Stimulated activated CD4-positive, alpha-beta T cell treated with anti-CD3 and anti-CD28 coated beads, Interleukin-1b, Interleukin-23, amount 100 ng/mL, for 48 hours (primary cell): ENCODE results near the gene ANO3.
"Not testable (repeated sequence)": the region's sequence is repeated elsewhere in the genome, so short reads cannot be mapped to it uniquely, and the experiment has no call there.

Experiments used
- DNase-seq: peaks from one replicate; pipeline ENCODE4 v3.0.0-alpha.2; 2020

ANO3 gene

DNA sequence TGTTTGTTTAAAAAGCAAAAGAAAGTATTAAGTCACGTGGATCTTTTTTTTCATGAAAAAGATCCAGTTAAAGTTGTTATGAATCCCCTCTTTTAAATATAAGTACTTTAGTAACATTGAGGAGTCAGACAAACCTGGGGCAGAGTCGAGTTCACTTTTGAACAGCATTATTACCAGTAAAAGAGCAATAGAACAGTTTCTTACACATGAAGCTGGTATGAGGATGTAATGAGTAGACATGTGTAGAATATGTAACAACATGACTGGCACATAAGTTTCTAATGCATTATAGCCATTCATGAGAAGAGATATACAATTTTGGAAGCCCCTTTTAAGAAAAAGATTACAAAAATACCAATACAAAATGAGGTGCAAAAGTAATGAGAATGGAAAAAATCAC lies 247.8 kb downstream of the ANO3 start:
- no peak for DNase-seq

DNA sequence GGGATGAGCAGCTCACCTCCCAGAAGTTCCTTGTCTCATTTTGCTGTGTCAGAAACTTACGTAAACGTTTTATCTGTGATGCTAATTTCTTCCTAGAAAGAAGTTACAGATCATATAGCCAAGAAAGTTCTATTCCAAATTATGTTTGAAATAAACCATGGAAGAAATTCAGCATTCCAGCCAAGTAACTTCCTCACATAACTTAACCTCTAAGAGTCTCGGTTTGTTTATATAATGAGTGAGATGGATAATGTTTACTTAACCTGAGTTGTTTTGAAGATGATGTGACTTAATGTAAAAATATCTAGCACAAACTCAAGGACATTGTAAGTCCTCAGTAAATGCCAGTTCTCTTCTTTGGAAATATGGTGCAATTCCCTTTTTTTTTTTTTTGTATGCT lies 249.0 kb downstream of the ANO3 start:
- no peak for DNase-seq

DNA sequence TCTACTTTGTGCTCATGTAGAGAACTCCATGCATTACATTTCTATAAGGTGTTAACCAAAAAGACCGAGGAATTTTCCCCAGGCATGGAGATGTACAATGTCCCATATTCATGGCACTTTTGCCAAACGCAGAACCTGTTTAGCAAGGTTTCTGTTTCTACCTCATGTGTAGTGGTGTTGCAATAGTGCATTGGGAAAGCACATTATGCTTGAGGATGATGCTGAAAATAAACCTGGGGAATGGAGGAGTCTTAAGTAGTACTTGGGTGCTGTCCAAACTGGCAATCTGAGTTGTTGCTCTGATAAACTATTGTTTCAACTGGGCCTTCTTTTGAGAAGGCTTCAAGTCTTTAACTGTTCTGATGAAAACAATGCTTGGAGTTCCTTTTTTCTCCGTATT lies 251.6 kb downstream of the ANO3 start:
- no peak for DNase-seq

DNA sequence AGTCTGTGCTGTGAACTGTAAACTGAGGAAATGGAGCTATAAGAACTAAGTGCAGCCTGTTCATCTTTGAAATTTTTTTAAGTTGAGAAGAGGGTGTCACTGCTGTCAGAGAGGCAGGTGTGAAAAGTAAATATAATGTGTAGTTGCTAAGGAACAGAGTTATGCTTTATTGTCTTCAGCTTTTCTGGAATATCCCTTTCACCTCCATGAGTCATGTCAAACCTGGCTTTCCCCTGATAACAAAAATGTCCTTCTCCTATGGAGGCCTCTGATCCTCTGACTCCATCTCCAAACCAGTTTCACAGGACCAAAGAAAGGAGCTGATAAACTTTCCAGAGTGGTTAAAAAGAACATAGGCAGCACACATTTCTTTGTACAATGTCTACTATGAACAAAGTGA lies 252.9 kb downstream of the ANO3 start:
- DNase-seq = no peak

DNA sequence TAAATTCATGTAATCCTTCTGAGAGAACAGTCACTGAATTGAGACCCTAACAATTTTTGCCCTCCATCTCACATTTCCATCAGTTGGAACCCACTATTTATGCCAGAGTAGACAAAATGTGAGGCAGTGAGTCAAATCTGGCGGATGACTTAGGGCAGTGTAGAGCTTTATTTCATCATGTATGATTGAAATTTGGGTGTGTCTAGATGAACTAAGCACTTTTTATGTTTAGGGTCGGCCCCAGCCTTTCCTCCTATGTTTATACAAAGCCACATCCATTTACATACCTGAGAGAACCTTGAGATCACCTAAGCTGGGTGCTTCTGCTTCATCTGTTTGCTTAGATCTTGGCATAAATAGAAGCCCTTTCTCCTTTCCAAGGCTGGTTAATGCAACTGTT lies 255.1 kb downstream of the ANO3 start:
- DNase-seq = no peak

DNA sequence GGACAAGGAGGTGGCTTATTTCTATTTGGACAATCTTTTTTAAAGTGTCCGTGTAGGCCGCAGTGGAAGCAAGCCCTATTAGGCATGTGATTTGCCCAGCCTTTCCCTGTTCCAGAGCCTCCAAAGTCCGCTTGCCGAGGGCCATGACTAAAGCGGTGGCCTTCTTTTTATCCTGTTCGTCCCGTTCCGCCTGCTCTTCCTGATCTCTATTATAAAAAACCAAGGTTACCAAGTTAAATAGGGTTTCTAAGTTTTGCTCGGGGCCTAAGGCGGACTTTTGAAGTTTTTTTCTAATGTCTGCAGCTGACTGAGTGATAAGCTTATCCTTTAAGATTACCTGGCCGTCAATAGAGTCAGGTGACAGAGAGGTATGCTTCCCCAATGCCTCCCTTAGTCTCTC lies 261.8 kb downstream of the ANO3 start:
- DNase-seq = no peak

DNA sequence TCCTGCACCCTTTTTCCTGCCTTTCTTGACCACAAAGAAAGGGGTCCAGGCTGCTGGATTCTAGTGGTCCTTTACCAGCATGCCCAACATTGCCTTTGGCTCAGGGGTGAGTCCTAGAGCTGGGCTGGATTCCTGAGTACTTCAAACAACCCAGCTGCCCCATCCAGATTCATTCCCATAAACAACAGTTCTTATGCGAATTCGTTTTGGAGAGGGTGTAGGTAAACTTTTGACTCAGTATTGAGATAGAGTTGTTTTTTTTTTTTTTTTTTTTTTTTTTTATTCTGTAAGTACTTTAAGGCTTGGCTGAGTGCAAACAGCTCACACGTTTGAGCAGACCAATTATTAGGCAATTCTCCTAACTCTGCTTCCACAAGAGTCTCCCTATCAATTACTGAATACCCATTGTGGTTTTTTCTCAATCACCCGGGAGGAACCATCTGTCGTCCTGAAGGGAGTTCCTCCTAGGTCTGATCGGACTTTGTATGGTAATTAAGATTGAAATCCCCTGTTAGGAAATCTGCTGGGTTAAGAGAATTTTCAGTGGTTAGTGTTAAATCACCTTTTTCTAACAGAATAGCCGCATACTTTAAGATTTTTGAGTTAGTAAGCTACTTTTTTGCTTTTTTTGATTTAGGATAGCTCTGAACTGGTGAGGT lies 263.4 kb downstream of the ANO3 start:
- DNase-seq = not testable (repeated sequence)

DNA sequence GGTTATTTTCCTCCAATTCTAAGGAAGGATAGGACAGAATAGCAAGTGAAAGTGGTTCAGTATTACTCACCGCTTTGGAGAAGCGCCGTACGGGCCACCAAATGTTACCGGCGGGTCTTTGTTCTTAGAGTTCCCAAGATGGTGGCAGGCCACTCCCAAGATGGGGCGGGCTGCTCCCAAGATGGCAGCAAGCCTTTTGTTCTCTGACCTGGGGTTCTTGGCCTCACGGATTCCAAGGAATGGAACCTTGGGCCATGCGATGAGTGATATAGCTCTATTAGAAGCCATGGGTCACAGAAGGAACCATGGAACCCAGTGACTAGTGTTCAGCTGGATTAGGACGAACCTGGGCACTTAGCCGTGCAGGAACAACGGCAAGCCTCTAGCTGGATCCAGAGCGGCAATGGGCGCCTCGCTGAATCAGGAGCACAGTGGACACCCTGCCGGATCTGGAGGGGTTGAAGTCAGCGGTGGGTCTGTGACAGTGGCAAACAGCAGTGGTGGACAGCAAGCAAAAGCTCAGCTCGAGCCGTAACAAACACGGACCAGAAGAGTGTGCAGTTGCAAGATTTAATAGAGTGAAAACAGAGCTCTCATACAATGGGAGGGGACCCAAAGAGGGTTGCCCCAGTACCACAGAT lies 265.2 kb downstream of the ANO3 start:
- DNase-seq = not testable (repeated sequence)

DNA sequence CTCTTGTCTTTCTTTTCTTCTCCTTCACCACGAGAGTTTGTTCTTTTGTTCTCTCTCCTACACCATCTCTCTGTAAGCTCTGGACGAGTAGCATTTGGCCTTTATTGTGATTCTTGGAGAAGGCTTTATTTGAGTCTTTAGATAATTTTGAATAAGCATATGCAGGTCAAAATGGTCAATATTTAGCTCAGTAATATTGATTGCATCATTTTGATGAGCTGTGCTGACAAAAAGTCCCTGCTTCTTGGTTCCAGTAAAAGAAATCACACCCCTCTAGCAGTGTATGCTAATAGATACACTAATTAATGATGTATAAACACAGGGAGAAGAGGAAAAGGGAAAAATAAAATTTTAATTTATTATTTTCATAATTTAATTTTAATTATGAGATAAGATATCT lies 266.0 kb downstream of the ANO3 start:
- DNase-seq = no peak

DNA sequence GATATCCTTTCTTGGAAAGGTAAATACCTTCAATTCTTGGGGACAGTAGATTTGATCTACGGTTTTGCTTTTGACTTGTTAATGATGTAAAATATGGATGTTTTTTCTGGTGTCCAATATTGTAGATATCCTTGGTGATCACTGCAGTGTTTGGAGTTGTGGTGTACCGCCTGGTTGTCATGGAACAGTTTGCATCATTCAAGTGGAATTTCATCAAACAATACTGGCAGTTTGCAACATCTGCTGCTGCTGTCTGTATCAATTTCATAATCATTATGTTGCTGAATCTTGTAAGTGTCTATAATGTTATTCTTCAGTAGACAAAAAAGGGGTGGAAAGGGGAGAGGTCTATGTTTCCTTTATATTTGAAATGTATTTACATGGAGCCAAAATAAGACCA lies 267.5 kb downstream of the ANO3 start:
- DNase-seq = no peak

DNA sequence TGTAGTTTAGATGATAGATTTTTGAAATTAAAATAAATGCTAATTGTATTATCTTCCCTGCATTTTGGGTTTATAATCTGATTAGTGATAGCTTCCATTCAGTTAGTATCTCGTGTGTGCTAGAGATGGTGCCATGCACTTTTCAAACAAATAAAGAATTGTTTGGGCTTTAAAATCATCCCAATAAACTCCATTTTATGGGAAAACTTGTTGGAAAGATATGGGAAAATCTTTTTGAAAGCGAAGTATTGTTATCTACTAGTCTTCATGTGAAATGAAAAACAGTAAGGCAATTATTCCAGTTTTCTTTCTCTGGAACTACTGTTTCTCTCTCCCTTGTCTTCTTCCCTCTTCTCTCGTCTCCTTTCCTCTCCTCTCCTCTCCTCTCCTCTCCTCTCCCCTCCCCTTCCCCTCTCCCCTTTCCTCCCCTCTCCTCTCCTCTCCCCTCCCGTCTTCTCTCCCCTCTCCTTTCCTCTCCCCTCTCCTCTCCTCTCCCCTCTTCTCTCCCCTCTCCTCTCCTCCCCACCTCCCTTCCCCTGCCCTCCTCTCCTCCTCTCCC lies 268.0 kb downstream of the ANO3 start:
- no peak for DNase-seq

DNA sequence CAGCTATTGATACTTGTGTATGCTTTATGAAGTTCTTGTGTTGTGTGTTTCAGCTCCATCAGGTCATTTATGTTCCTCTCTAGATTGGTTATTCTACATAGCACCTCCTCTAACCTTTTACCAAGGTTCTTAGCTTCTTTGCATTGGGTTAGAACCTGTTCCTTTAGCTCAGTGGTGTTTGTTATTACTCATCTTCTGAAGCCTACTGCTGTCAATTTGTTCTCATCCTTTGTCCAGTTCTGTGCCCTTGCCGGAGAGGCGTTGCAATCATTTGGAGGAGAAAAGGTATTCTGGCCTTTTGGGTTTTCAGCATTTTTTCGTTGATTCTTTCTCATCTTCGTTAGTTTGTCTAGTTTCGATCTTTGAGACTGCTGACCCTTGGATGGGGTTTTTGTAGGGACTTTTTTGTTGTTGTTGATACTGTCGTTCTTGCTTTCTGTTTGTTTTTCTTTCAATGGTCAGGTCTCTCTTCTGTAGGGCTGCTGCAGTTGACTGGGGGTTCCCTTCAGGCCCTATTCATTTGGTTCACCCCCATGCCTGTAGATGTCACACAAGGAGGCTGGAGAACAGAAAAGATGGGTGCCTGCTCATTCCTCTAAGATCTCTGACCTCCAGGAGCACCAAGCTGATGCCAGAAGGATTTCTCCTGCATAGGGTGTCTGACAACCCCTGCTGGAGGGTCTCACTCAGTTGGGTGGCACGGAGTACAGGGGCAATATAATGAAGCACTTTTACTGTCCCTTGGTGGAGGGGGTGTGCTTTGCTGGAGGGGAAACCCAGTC lies 276.0 kb downstream of the ANO3 start:
- no peak for DNase-seq

DNA sequence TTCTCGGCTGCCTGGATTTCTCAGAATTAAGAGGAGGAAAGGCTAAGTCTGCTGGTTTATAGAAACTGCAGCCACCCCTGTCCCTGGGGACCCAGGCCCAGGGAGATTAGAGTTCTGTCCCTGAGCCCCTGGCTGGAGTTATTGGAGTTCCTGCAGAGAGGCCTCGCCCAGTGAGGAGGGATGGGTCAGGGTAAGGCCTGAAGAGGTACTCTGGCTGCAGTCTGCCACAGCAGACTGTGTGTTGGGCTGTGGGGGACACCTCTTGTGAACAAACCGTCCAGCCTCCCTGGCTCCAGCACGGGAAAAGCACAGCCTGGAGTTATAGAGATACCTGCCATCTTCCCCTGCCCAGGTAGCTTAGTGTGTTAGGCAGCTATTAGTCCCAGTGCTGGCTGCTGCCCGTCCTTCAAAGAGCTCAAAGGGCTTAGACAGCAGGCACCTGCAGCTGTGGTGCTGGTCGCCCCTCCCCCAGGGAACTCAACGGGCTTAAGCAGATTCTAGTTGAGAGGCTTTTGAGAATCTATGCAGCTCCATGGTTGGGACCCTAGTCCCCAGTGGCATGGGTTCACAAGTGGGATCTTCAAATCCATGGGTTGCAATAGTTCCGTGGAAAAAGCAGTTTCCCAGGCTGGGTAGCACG lies 276.7 kb downstream of the ANO3 start:
- DNase-seq = no peak

DNA sequence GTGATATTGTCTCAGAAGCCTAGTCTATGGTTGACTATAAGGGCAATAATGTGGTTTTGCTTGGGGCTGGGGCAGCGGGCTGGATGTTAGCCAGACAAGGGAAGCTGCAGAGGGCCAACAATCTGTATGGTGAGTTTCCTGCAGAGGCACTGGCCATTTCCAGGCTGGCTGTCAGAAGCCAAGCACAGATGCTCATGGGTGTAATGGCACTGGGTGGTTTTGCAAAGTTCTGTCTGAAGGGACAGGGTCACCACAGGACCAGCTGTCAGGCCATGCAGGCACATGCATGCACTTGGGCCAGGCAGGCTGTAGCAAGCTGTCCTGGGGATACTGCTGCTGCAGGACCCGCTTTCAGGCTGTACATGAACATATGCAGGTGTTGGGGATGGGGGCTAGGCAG lies 281.8 kb downstream of the ANO3 start:
- no peak for DNase-seq

DNA sequence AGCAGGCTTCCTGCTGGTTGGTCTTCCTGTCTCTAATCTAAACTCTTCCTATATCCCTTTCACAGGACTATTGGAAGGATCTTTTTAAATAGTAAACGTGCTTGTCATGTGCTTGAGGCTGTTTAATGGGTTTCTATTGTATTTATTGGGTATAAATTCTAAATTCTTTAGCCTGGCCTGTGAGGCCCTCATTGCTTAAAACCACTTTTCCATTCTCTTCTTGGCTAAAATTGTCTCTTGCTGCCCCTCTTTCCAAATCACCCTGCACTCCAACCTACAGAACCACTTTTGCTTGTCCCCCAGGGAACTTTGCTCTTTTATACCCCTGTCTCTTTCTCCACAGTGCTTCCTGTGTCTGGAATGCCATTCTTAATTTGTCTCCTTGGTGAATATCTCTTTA lies 286.5 kb downstream of the ANO3 start:
- DNase-seq = no peak

DNA sequence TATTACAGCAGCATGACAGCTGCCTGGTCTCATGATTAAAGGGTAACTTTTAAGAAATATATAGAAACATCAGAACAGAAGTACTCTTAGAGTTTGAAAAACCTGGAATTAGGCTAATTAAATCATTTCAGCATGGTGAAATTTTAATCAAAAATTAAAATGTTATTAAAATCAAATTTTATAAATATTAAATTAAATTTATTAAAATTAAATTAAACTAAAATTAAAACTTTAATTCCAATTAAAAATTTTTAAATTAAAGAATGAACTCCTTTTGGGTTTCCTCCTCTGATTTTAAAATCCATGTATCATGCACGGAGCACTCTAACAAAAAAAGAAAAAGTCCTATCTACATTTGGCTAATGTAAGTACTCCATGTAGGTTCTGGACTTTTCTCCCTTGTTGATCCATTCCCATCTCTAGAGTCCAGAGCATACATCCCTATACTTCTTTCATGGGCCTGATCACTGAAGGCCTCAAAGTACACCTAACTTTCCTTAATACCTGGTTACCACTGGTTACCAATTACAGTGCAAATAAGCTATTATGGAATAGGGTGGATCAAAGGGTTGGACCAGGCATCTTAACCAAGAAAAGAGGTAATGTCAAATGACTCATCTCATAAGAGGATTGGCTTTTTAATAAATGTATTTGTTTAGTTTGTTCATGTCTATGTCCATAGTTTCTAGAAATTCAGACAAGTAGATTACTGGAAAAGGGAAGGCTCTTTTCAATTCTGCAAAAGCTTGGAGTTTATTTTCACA lies 288.5 kb downstream of the ANO3 start:
- DNase-seq = no peak

DNA sequence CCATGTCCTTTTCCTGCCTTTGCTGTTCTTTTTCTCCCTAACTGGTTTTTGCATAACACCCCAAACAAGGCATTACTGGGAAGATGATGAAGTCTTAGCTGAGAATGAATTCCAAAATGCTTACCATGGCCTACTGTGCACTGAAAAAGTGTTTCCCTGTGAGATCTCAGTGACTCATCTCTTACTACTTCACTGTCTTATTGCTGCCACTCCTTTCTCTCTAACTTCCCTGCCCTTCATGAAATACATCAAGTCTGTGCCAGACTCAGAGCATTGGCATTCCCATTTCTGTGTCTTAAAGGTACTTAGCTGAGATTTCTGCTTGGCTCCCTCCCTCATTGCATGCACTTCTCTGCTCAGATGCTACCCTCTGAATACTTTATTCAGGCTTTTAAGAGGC lies 289.2 kb downstream of the ANO3 start:
- no peak for DNase-seq

DNA sequence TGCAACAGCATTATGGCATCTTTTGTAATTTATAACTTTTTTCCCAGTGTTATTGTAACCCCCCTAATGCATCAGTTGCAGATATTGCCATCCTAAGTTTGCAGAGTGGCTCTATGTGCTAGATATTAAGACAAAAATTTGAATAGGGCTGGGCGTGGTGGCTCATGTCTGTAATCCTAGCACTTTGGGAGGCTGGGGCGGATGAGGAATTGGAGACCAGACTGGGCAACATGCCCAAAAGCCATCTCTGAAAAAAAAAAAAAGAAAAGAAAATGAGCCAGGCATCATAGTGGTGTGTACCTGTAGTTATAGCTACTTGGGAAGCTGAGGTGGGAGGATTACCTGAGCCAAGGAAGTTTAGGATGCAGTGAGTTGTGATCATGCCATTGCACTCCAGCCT lies 290.3 kb downstream of the ANO3 start:
- no peak for DNase-seq

DNA sequence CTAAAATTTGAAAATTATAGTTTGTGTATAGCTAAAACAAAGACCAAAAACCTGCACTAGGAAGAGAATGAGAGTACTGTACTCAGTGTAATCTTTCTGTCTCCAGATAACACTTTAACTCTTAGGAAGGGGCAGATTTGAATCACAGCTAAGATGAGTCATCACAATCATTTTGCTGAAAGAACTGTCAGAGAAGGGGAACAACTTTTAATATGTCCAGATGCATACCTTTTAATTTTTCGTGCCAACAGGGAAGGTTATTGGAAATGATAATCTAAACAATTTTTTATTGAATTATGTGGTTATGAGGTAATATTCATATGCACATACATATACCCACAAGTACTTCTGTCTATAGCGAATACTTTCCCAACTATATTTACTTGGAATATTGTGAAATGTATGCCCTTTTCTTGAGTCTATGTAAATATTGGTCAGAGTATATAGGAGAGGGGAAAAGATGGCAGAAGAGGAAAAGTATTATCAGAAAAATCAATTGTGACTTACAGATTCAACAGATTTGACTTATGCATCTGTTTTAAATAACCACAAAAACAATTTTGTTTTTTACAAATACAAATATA lies 291.2 kb downstream of the ANO3 start:
- DNase-seq = no peak

DNA sequence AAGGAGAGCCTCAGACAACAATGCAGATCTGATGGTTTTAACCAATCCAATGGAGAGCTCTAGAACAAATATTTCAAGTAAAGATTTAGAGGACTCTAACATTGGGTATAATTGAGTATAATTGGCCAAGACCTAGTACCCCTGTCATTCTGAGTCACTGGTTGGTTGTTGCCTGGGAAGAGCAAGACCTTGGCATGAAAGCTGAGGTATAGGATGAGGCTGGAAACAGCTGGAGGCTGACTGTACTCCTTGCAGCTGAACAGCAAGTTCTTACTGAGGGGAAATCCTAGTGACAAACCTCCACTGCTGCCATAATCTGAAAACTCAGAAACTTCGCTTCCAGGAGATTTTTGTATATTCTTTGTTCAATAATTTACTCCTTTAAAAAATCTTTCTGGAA lies 294.4 kb downstream of the ANO3 start:
- no peak for DNase-seq

DNA sequence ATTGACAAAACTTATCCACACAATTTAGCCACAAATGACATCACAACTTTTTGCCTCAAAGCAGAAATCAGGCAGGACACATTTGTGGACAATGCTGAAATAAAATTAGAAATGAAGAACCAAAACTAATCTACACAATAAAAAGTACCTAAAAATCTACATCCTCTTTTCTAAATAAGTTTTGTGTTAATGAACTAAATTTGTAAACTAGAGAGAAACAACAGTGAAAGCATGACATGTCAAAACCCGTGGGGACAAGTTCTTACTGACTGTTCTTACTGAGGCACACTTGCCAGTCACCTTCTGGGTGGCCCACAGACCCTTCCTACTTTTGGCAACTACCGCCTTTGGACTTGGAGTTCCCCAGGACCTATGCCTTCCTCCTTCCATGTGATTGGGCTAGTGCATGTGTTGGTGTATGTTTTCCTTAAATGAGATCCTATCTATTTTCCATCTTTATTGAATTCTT lies 300.8 kb downstream of the ANO3 start:
- no peak for DNase-seq

DNA sequence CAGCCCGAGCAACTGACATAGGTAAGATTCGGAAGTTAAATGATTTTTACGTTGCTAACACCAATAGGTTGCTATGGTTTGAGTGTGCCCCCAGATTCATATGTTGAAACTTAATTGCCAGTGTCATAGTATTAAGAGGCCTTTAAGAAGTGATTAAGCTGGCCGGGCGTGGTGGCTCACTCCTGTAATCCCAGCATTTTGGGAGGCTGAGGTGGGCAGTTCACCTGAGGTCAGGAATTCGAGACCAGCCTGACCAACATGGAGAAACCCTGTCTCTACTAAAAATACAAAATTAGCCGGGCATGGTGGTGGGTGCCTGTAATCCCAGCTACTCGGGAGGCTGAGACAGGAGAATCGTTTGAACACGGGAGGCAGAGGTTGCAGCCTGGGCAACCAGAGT lies 311.4 kb downstream of the ANO3 start:
- not testable (repeated sequence) for DNase-seq
